B cell (primary cell): Measurements from ENCODE around the gene LUM. TPM values are rescaled to one million over a fixed set of nuclear protein-coding genes. Genes with fewer than 3 reads are reported as not detected.

Experiments
- ATAC-seq: fragments of 200-7000 bp; cut with Tn5 transposase; one replicate; pipeline ENCODE4 v1.10.0; 2021; ENCODE audit warnings: low read depth, mild to moderate bottlenecking, moderate number of reproducible peaks, moderate library complexity
- CTCF ChIA-PET: fragments of 350-600 bp; sonication (Branson Sonifier 250); formaldehyde crosslinking; loops from one replicate; lab custom pipeline; 2021; ENCODE audit warnings: antibody characterized with exemption, inconsistent platforms; lab: Charles Lee
- POLR2A ChIA-PET: fragments of 350-600 bp; sonication (Branson Sonifier 250); formaldehyde crosslinking; loops from one replicate; lab custom pipeline; 2021; ENCODE audit warnings: antibody characterized with exemption; lab: Charles Lee
- DNase-seq: peaks from one replicate; pipeline ENCODE4 v3.0.0; 2013
- H2AFZ ChIP-seq: 2 replicates; pipeline ENCODE4 v1.6.1; 2012; ENCODE audit warnings: mild to moderate bottlenecking, low read depth, low read length; ENCODE audit not compliant: insufficient read depth, poor library complexity, severe bottlenecking
- H3K27ac ChIP-seq, 2 donors: 1 replicate in 1 of 2; 2 replicates in 1 of 2; pipeline ENCODE4 v1.5.1; 2012 to 2013; ENCODE audit warnings: low read length in 2 of 2, mild to moderate bottlenecking in 2 of 2, moderate library complexity in 1 of 2
- H3K27me3 ChIP-seq, 4 experiments: fragments of 200-600 bp in 1 of 4; sonication (generic) in 1 of 4; replicated peaks in 1 of 4; 1 replicate in 2 of 4; 2 replicates in 2 of 4; pipeline versions ENCODE4 v1.6.1 to v1.7.0; 2013 to 2016; ENCODE audit warnings: low read length in 3 of 4, mild to moderate bottlenecking in 2 of 4, mixed read lengths in 1 of 4, moderate library complexity in 1 of 4; ENCODE audit not compliant: insufficient read depth in 4 of 4, control insufficient read depth in 3 of 4; ENCODE audit errors: control extremely low read depth in 1 of 4
- H3K36me3 ChIP-seq, 2 experiments: replicated peaks in 1 of 2; 1 replicate in 1 of 2; 2 replicates in 1 of 2; pipeline versions ENCODE4 v1.6.1 to v1.7.1; 2013; ENCODE audit warnings: low read length in 1 of 2; ENCODE audit not compliant: insufficient read depth in 2 of 2, control insufficient read depth in 1 of 2; ENCODE audit errors: control extremely low read depth in 1 of 2, extremely low read depth in 1 of 2
- H3K4me1 ChIP-seq, 2 donors: fragments of 200-600 bp in 1 of 2; sonication (generic) in 1 of 2; 1 replicate in 1 of 2; 2 replicates in 1 of 2; pipeline versions ENCODE4 v1.5.1 to v1.6.1; 2013 to 2017; ENCODE audit warnings: low read length in 2 of 2; ENCODE audit not compliant: control insufficient read depth in 2 of 2, insufficient read depth in 2 of 2
- H3K4me2 ChIP-seq: replicated peaks from 2 replicates; pipeline ENCODE3; 2012; ENCODE audit warnings: mild to moderate bottlenecking, low read depth, low read length; ENCODE audit not compliant: poor library complexity, severe bottlenecking
- H3K4me3 ChIP-seq, 5 experiments: fragments of 200-600 bp in 1 of 5; sonication (generic) in 1 of 5; 1 replicate in 3 of 5; 2 replicates in 2 of 5; pipeline versions ENCODE4 v1.5.1 to v1.7.0; 2011 to 2016; ENCODE audit warnings: low read length in 4 of 5, mild to moderate bottlenecking in 4 of 5, low read depth in 2 of 5, control low read depth in 1 of 5, moderate library complexity in 1 of 5; ENCODE audit not compliant: insufficient read depth in 1 of 5; ENCODE audit errors: control extremely low read depth in 1 of 5, extremely low read depth in 1 of 5
- H3K79me2 ChIP-seq: fragments of 200-600 bp; sonication (generic); one replicate; pipeline ENCODE4 v1.6.0; 2016; ENCODE audit warnings: low read length; ENCODE audit not compliant: control insufficient read depth, insufficient read depth
- H3K9ac ChIP-seq: fragments of 200-600 bp; sonication (generic); 2 replicates; pipeline ENCODE4 v1.6.1; 2017; ENCODE audit warnings: mild to moderate bottlenecking, low read length, moderate library complexity
- H3K9me3 ChIP-seq, 3 donors: one replicate each; pipeline versions ENCODE4 v1.6.1 to v1.7.1; 2013; ENCODE audit warnings: low read length in 2 of 3; ENCODE audit not compliant: control insufficient read depth in 2 of 3, insufficient read depth in 1 of 3; ENCODE audit errors: control extremely low read depth in 1 of 3
- H4K20me1 ChIP-seq: 2 replicates; pipeline ENCODE4 v1.6.0; 2012; ENCODE audit warnings: mild to moderate bottlenecking, low read length; ENCODE audit not compliant: insufficient read depth, control insufficient read depth, poor library complexity, severe bottlenecking
- H3K27ac Mint-ChIP-seq: one replicate; pipeline ENCODE4 v1.8.0; 2021; ENCODE audit warnings: mixed read lengths
- H3K27me3 Mint-ChIP-seq: one replicate; pipeline ENCODE4 v1.8.0; 2021; ENCODE audit warnings: mixed read lengths
- H3K4me1 Mint-ChIP-seq: one replicate; pipeline ENCODE4 v1.8.0; 2021; ENCODE audit warnings: mixed read lengths
- H3K4me3 Mint-ChIP-seq: one replicate; pipeline ENCODE4 v1.8.0; 2021; ENCODE audit warnings: mixed read lengths
- H3K9me3 Mint-ChIP-seq: one replicate; pipeline ENCODE4 v1.8.0; 2022; ENCODE audit warnings: mixed read lengths; ENCODE audit not compliant: insufficient read depth
- CTCF ChIP-seq: fragments of 200-600 bp; IDR thresholded peaks from one replicate; pipeline ENCODE4 v1.8.0; 2022; ENCODE audit warnings: antibody characterized with exemption, mild to moderate bottlenecking
- EZH2 ChIP-seq: IDR thresholded peaks from 2 replicates; pipeline ENCODE4 v1.6.1; 2012; ENCODE audit warnings: borderline replicate concordance, low read depth, mild to moderate bottlenecking, moderate library complexity, low read length; ENCODE audit not compliant: insufficient read depth, poor library complexity, severe bottlenecking
- WGBS: methylation state at CpG from one replicate; pipeline ENCODE4 v1.1.5; 2013; ENCODE audit warnings: missing lambda C conversion rate; ENCODE audit not compliant: insufficient coverage; 5-methylcytosine and 5-hydroxymethylcytosine counted together
- intact Hi-C: fragments of 100-400 bp; cut with micrococcal nuclease; formaldehyde crosslinking; loops from one replicate; pipeline ENCODE4 v1.10.0; 2022
- polyA plus RNA-seq: library from polyadenylated mRNA; depleted of rRNA; stranded (reverse); fragments of >200 nt; gene quantifications from 2 replicates; pipeline ENCODE4 v1.2.3, GENCODE V29; 2012
- total RNA-seq, 2 donors: library from RNA; stranded (reverse); fragments of 120-200 nt in 1 of 2; gene quantifications; 1 replicate in 1 of 2; 2 replicates in 1 of 2; pipeline versions ENCODE4 v1.2.3 to v1.2.4, GENCODE V29; 2013 to 2022

Gene LUM
- total and polyA plus RNA-seq, 2 donors (not counting 1 experiment from before 2014, with no cell fraction given): not detected

- Histone ChIP-seq H3K9ac (no peak overlapping the region), H3K36me3 (no peaks in the 10 kb centered on the region), H4K20me1 (no peaks in the 10 kb centered on the region), H3K4me1 (no peaks in the 10 kb centered on the region), H3K9me3 (no peaks in the 10 kb centered on the region), H3K27ac (no peak overlapping the region), H3K4me2 (no peak overlapping the region), H2AFZ (no peak overlapping the region), H3K27me3 (no peaks in the 10 kb centered on the region), H3K79me2 (no peaks in the 10 kb centered on the region), H3K4me3 (no peak overlapping the region)
- H3K27ac Mint-ChIP-seq: no peak overlapping the region
- ATAC-seq (no peak), DNase-seq (no peak)
- ChIA-PET CTCF (interaction anchor here (1.4 kb wide), 1 partner anchor 10 kb away, joined by 4 read pairs; no protein-coding TSS in a partner anchor), POLR2A (no interaction called here)
- no CpG with 5 or more reads among the region's 2 CpGs for WGBS
- intact Hi-C loops: no loop called here
- H3K4me1 Mint-ChIP-seq: no peaks in the 10 kb centered on the region
- H3K27me3 Mint-ChIP-seq: no peaks in the 10 kb centered on the region
- TF ChIP-seq CTCF: no peak
- TF ChIP-seq EZH2: no peak
- no peak overlapping the region for H3K4me3 Mint-ChIP-seq
- H3K9me3 Mint-ChIP-seq: no peaks in the 10 kb centered on the region
Observed at GRCh38 chr12:91109581-91110310, 1.5 kb downstream of the LUM start.

- Histone ChIP-seq H3K4me1 (no peaks in the 10 kb centered on the region), H3K79me2 (no peaks in the 10 kb centered on the region), H3K36me3 (no peaks in the 10 kb centered on the region), H3K27me3 (no peaks in the 10 kb centered on the region), H3K9me3 (no peaks in the 10 kb centered on the region), H3K9ac (no peak overlapping the region), H4K20me1 (no peaks in the 10 kb centered on the region), H2AFZ (no peak overlapping the region), H3K4me2 (no peak overlapping the region), H3K4me3 (no peak overlapping the region), H3K27ac (no peak overlapping the region)
- CTCF ChIA-PET: interaction anchor here (1.4 kb wide), 1 partner anchor 11 kb away, joined by 4 read pairs; no protein-coding TSS in a partner anchor
- WGBS: no CpG with 5 or more reads among the region's 7 CpGs
- DNase-seq (peak; percentile 22), ATAC-seq (no peak)
- TF ChIP-seq EZH2 (no peak), CTCF (peak; percentile 61)
- POLR2A ChIA-PET: no interaction called here
- Mint-ChIP-seq H3K4me1 (no peaks in the 10 kb centered on the region), H3K4me3 (no peak overlapping the region), H3K27ac (no peak overlapping the region), H3K27me3 (no peaks in the 10 kb centered on the region), H3K9me3 (no peaks in the 10 kb centered on the region)
- intact Hi-C loops: no loop called here
Observed at GRCh38 chr12:91109148-91109564, 2.1 kb downstream of the LUM start.
